Endothelial cell of umbilical vein (primary cell): ENCODE data around the gene MUTYH. TPM values are rescaled to one million over a fixed set of nuclear protein-coding genes. Genes with fewer than 3 reads are reported as not detected.

Experiments
- BruUV-seq: library from RNA; stranded (reverse); fragments of 400-500 nt; replicated peaks from 2 replicates; lab custom pipeline; 2021; lab: Mats Ljungman, UMichigan
- CTCF ChIA-PET: fragments of 300-600, 350-600 bp; sonication (Branson Sonifier 250); formaldehyde crosslinking; loops from one replicate; lab custom pipeline; 2021; ENCODE audit warnings: antibody characterized with exemption, inconsistent platforms; lab: Charles Lee
- POLR2A ChIA-PET: fragments of 300-600, 350-600 bp; sonication (Branson Sonifier 250); formaldehyde crosslinking; loops from one replicate; lab custom pipeline; 2021; ENCODE audit warnings: antibody characterized with exemption, inconsistent platforms; lab: Charles Lee
- DNase-seq: peaks from one replicate; pipeline ENCODE4 v3.0.0-alpha.2; 2011; ENCODE audit warnings: low read depth, low spot score
- FAIRE-seq: peaks from 2 replicates; lab custom pipeline; 2011; peaks lifted over from hg19 to GRCh38; lab: Jason Lieb, UNC
- H2AFZ ChIP-seq: 2 replicates; pipeline ENCODE4 v1.6.0; 2012; ENCODE audit warnings: low read depth, low read length, control low read depth, inconsistent platforms
- H3K27ac ChIP-seq: 2 replicates; pipeline ENCODE4 v1.5.1; 2011; ENCODE audit warnings: low read depth, mild to moderate bottlenecking, control low read depth, low read length, moderate library complexity; ENCODE audit not compliant: insufficient read depth
- H3K27me3 ChIP-seq, 2 experiments: 2 replicates each; pipeline versions ENCODE4 v1.6.0 to v1.6.1; 2011; ENCODE audit warnings: low read length in 2 of 2, mixed read lengths in 1 of 2; ENCODE audit not compliant: control insufficient read depth in 2 of 2, insufficient read depth in 2 of 2
- H3K36me3 ChIP-seq, 2 experiments: 2 replicates in 1 of 2; 3 replicates in 1 of 2; pipeline ENCODE4 v1.5.1; 2011; ENCODE audit warnings: low read length in 2 of 2, mild to moderate bottlenecking in 1 of 2, moderate library complexity in 1 of 2; ENCODE audit not compliant: control insufficient read depth in 2 of 2, insufficient read depth in 2 of 2; ENCODE audit errors: extremely low read depth in 1 of 2
- H3K4me1 ChIP-seq: 3 replicates; pipeline ENCODE4 v1.5.1; 2011; ENCODE audit warnings: mild to moderate bottlenecking, low read length; ENCODE audit not compliant: control insufficient read depth, insufficient read depth; ENCODE audit errors: extremely low read depth
- H3K4me2 ChIP-seq: 2 replicates; pipeline ENCODE4 v1.6.1; 2011; ENCODE audit warnings: low read length, control low read depth, mixed read lengths; ENCODE audit not compliant: insufficient read depth
- H3K4me3 ChIP-seq, 3 experiments: fragments of 200-600 bp in 1 of 3; sonication (generic), shearing (Covaris generic) in 1 of 3; replicated peaks in 1 of 3; 2 replicates each; pipeline ENCODE4 v1.5.1; 2011 to 2016; ENCODE audit warnings: control low read depth in 3 of 3, low read length in 3 of 3, mild to moderate bottlenecking in 2 of 3, inconsistent platforms in 1 of 3, low read depth in 1 of 3, moderate library complexity in 1 of 3; ENCODE audit not compliant: insufficient read depth in 1 of 3
- H3K79me2 ChIP-seq: 2 replicates; pipeline ENCODE4 v1.6.0; 2012; ENCODE audit warnings: low read length, inconsistent platforms; ENCODE audit not compliant: control insufficient read depth, insufficient read depth
- H3K9ac ChIP-seq: replicated peaks from 2 replicates; pipeline ENCODE3; 2011; ENCODE audit warnings: low read length, control low read depth; ENCODE audit not compliant: insufficient read depth; ENCODE audit errors: extremely low read depth
- H3K9me1 ChIP-seq: replicated peaks from 3 replicates; pipeline ENCODE4 v1.6.0; 2011; ENCODE audit warnings: mild to moderate bottlenecking, low read length; ENCODE audit not compliant: control insufficient read depth, insufficient read depth; ENCODE audit errors: extremely low read depth
- H3K9me3 ChIP-seq: replicated peaks from 2 replicates; pipeline ENCODE4 v1.5.1; 2012; ENCODE audit warnings: low read length, inconsistent platforms; ENCODE audit not compliant: control insufficient read depth, insufficient read depth
- H4K20me1 ChIP-seq: replicated peaks from 2 replicates; pipeline ENCODE3; 2011; ENCODE audit warnings: mild to moderate bottlenecking, low read length; ENCODE audit not compliant: control insufficient read depth, insufficient read depth; ENCODE audit errors: extremely low read depth
- EZH2 ChIP-seq: IDR thresholded peaks from 2 replicates; pipeline ENCODE4 v1.6.1; 2012; ENCODE audit warnings: borderline replicate concordance, low read depth, mild to moderate bottlenecking, moderate library complexity, low read length, inconsistent platforms; ENCODE audit not compliant: severe bottlenecking
- FOS ChIP-seq: IDR thresholded peaks from 2 replicates; pipeline ENCODE4 v1.6.1; 2011; ENCODE audit warnings: mild to moderate bottlenecking, low read length, moderate library complexity, borderline replicate concordance; ENCODE audit not compliant: insufficient read depth
- GATA2 ChIP-seq: IDR thresholded peaks from 2 replicates; pipeline ENCODE4 v1.7.0; 2011; ENCODE audit warnings: low read depth, mild to moderate bottlenecking, moderate library complexity, mixed read lengths, low read length; ENCODE audit not compliant: insufficient read length, insufficient read depth
- JUN ChIP-seq: IDR thresholded peaks from 2 replicates; pipeline ENCODE4 v1.6.1; 2011; ENCODE audit warnings: borderline replicate concordance, low read depth; ENCODE audit not compliant: insufficient read length, insufficient read depth
- MYC ChIP-seq: IDR thresholded peaks from one replicate; pipeline ENCODE4 v1.6.1; 2011; ENCODE audit warnings: mild to moderate bottlenecking, low read depth, low read length
- POLR2A ChIP-seq: IDR thresholded peaks from 2 replicates; pipeline ENCODE4 v1.6.1; 2012; ENCODE audit warnings: low read depth, mild to moderate bottlenecking, control low read depth, low read length
- POLR2AphosphoS5 ChIP-seq: IDR thresholded peaks from 2 replicates; pipeline ENCODE4 v1.6.1; 2012; ENCODE audit warnings: low read depth, mild to moderate bottlenecking, control low read depth, low read length, moderate library complexity; ENCODE audit not compliant: insufficient read depth
- dilution Hi-C: fragments of 300-500 bp; cut with MboI; formaldehyde crosslinking; loops from one replicate; pipeline ENCODE4 v1.15.0; 2019; ENCODE audit warnings: low sequenced_read_pairs; ENCODE audit not compliant: extremely low pct_ligation_motif_present
- intact Hi-C: fragments of 100-400 bp; cut with micrococcal nuclease; formaldehyde crosslinking; loops from one replicate; pipeline ENCODE4 v1.10.0; 2022
- polyA plus RNA-seq, 4 experiments: library from polyadenylated mRNA; depleted of rRNA in 3 of 4; stranded (reverse) in 3 of 4; unstranded in 1 of 4; fragments of >200 nt; gene quantifications; 2 replicates each; pipeline versions ENCODE4 v1.2.1 to v1.2.3, GENCODE V29; 2011 to 2012; ENCODE audit warnings: missing spikeins in 1 of 4
- total RNA-seq: library from RNA; stranded (reverse); gene quantifications from 2 replicates; pipeline ENCODE4 v1.2.3, GENCODE V29; 2021
- TF ChIP-seq, protein P1 (sequence below), 2 donors: IDR thresholded peaks; 1 replicate in 1 of 2; 2 replicates in 1 of 2; pipeline ENCODE4 v1.5.1; 2011; ENCODE audit warnings: low read length in 2 of 2, mild to moderate bottlenecking in 2 of 2, moderate library complexity in 2 of 2, control low read depth in 1 of 2, inconsistent platforms in 1 of 2, low read depth in 1 of 2; ENCODE audit not compliant: insufficient read depth in 1 of 2; ENCODE audit errors: extremely low read depth in 1 of 2
- TF ChIP-seq, protein P2 (sequence below): IDR thresholded peaks from 2 replicates; pipeline ENCODE4 v1.6.1; 2011; ENCODE audit not compliant: insufficient read depth, insufficient read length

MUTYH gene
- total and polyA plus RNA-seq, 2 donors (not counting 3 experiments of a cell fraction or from before 2014, with no cell fraction given): 12.3 to 16.6 TPM

DNA sequence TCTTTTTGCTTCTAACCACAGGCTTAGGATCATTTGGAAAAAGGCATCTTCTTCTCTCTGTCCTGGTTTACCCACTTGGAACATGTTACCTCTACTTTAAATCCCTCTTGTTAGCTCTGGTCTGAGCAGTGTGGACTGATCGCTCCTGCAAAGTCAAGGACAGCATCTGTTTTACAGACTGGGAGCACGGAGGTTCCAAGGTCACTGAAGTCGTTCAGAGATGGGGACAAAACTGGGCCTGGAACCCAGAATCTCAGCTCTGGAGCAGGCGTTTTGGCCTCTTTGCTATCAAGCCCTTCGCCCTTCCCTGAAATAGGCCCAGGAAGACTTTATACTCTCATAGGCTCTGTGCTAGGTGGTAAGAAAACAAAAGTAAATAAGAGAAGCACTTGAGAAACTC, 11.3 kb upstream of the MUTYH start:
- no peaks in the 10 kb centered on the region for H3K9me3 ChIP-seq
- ChIA-PET POLR2A (no interaction called here), CTCF (interaction anchor here (1.2 to 1.4 kb wide), 2 partner anchors 9 to 46 kb away, joined by 3 to 5 read pairs; no protein-coding TSS in a partner anchor)
- no TSS peak for BruUV-seq
- H4K20me1 ChIP-seq: no peaks in the 10 kb centered on the region
- peaks cover 7% of the 10 kb centered on the region for H3K4me1 ChIP-seq
- H3K9me1 ChIP-seq: no peaks in the 10 kb centered on the region
- no peaks in the 10 kb centered on the region for H3K79me2 ChIP-seq
- H3K27me3 ChIP-seq: no peaks in the 10 kb centered on the region
- H3K4me2 ChIP-seq: no peak overlapping the region
- dilution Hi-C loops (loop anchor here (25.0 kb wide), 1 partner anchor 136 kb away; the partner anchor contains the start of gene TESK2), intact Hi-C loops (no loop called here)
- no peak for FAIRE-seq
- no peak overlapping the region for H3K27ac ChIP-seq
- no peak for TF ChIP-seq EZH2
- TF ChIP-seq, protein P1, sequence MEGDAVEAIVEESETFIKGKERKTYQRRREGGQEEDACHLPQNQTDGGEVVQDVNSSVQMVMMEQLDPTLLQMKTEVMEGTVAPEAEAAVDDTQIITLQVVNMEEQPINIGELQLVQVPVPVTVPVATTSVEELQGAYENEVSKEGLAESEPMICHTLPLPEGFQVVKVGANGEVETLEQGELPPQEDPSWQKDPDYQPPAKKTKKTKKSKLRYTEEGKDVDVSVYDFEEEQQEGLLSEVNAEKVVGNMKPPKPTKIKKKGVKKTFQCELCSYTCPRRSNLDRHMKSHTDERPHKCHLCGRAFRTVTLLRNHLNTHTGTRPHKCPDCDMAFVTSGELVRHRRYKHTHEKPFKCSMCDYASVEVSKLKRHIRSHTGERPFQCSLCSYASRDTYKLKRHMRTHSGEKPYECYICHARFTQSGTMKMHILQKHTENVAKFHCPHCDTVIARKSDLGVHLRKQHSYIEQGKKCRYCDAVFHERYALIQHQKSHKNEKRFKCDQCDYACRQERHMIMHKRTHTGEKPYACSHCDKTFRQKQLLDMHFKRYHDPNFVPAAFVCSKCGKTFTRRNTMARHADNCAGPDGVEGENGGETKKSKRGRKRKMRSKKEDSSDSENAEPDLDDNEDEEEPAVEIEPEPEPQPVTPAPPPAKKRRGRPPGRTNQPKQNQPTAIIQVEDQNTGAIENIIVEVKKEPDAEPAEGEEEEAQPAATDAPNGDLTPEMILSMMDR (IDR thresholded peaks at IDR 0.05; ENCODE audit: extremely low read depth in 1 of 2, insufficient read depth in 1 of 2, low read depth in 1 of 2, low read length in 2 of 2): no peak
- no peak for TF ChIP-seq GATA2
- TF ChIP-seq, protein P2, sequence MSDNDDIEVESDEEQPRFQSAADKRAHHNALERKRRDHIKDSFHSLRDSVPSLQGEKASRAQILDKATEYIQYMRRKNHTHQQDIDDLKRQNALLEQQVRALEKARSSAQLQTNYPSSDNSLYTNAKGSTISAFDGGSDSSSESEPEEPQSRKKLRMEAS: no peak
- TF ChIP-seq POLR2AphosphoS5: no peak
- TF ChIP-seq JUN: no peak
- no peak for TF ChIP-seq FOS
- TF ChIP-seq POLR2A: no peak
- TF ChIP-seq MYC: no peak
- no peak for DNase-seq
- H3K4me3 ChIP-seq: no peak overlapping the region
- H3K36me3 ChIP-seq: no peaks in the 10 kb centered on the region
- H3K9ac ChIP-seq: no peak overlapping the region
- H2AFZ ChIP-seq: no peak overlapping the region
